ENCODE results near the gene ALPG.
"Not testable (repeated sequence)": the region's sequence is repeated elsewhere in the genome, so short reads cannot be mapped to it uniquely, and the experiment has no call there.

Gene ALPG

GRCh38 chr2:232368311-232368731, 38.3 kb upstream of the ALPG start:
- no peak overlapping the region for H3K4me3 ChIP-seq (ENCODE audit: low read depth in 1 of 2, low read length in 2 of 2)
- H3K4me1 ChIP-seq (ENCODE audit: insufficient read depth, low read length): no peaks in the 10 kb centered on the region
- H3K9me3 ChIP-seq (ENCODE audit: low read length): no peaks in the 10 kb centered on the region
- H3K36me3 ChIP-seq (ENCODE audit: insufficient read depth, low read length): no peaks in the 10 kb centered on the region
- H3K27me3 ChIP-seq (ENCODE audit: control insufficient read depth in 1 of 2, insufficient read depth in 2 of 2, low read length in 2 of 2): peaks cover 0 to 4% of the 10 kb centered on the region in 2 donors
- no peak overlapping the region for H3K27ac ChIP-seq (ENCODE audit: low read depth, low read length)
- H3K9ac ChIP-seq (ENCODE audit: low read length): no peak overlapping the region

GRCh38 chr2:232369126-232369951, 37.3 kb upstream of the ALPG start:
- no peak overlapping the region for H3K4me3 ChIP-seq (ENCODE audit: low read depth in 1 of 2, low read length in 2 of 2)
- H3K9ac ChIP-seq (ENCODE audit: low read length): no peak overlapping the region
- no peaks in the 10 kb centered on the region for H3K4me1 ChIP-seq (ENCODE audit: insufficient read depth, low read length)
- no peaks in the 10 kb centered on the region for H3K36me3 ChIP-seq (ENCODE audit: insufficient read depth, low read length)
- H3K27ac ChIP-seq (ENCODE audit: low read depth, low read length): no peak overlapping the region
- H3K9me3 ChIP-seq (ENCODE audit: low read length): no peaks in the 10 kb centered on the region
- peaks cover 0 to 4% of the 10 kb centered on the region in 2 donors for H3K27me3 ChIP-seq (ENCODE audit: control insufficient read depth in 1 of 2, insufficient read depth in 2 of 2, low read length in 2 of 2)

DNA sequence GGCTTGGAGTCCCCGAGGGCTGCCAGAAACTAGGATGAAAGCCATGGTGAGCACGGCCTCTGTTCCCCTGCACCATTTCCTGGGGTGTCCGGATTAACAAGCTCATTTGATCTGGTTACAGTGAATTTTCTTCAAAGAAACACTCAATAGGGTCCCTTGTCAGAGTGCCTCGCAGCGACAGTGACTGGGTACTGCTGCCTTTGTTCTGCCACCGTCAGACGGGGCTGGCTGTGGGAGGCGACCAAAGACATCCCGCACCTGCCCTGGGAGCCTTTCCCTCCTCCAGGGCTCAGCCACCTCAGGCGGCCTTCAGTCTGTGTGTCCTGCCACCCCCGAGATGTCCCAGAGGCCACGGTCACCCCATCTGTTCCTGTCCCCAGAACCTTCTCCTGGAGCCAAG, 36.6 kb upstream of the ALPG start:
- H3K4me1 ChIP-seq (ENCODE audit: insufficient read depth, low read length); H3K4me3 ChIP-seq (ENCODE audit: low read depth in 1 of 2, low read length in 2 of 2); H3K9ac ChIP-seq (ENCODE audit: low read length); H3K36me3 ChIP-seq (ENCODE audit: insufficient read depth, low read length); H3K9me3 ChIP-seq (ENCODE audit: low read length); H3K27ac ChIP-seq (ENCODE audit: low read depth, low read length); H3K27me3 ChIP-seq (ENCODE audit: control insufficient read depth in 1 of 2, insufficient read depth in 2 of 2, low read length in 2 of 2): not testable (repeated sequence)

DNA sequence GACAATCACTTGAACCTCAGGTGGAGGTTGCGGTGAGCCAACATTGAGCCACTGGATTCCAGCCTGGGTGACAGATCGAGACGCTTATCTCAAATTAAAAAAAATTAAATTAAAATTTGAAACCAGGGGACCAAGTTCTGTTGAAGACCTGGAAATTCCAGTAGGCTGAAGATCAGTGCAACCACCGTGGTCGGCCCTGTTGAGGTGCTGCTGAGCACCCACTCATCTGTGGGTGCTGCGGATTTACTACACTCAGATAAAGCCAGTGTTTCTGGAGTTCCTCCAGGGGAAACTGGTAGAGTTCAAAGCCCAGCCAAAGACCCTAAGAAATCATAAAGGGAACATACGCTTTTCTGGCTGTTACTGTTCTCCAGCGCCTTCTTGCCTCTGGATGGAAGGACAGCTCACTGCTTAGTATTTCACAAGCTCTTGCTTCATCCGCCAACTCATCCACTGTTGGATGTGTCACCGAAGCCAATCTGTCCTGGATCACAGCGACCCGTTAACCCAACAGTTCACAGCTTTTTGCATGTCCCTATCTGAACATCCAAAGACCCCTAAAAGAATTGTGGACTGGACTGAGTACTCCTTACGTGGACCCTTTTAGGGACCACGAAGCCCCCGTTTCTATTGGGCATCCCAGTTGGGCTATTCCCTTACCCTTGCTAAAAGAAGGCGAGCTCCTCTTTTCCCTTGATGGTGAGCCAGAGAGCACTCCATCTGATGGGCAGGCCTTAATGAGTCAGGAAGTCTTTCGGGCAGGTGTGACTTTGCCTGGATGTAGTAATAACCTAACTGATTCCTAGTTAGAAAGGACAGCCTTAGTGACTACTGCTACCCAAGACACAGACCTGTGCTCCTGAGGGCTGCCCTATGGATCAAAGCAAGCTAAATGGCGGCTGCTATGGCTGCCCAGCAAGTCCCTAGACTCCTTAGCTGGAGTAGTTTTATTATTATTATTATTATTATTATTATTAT, 34.1 kb upstream of the ALPG start:
- Histone ChIP-seq H3K27ac (ENCODE audit: low read depth, low read length) (no peak overlapping the region), H3K9ac (ENCODE audit: low read length) (no peak overlapping the region)

GRCh38 chr2:232374356-232374755, 32.3 kb upstream of the ALPG start:
- Histone ChIP-seq H3K4me1 (ENCODE audit: insufficient read depth, low read length) (no peaks in the 10 kb centered on the region), H3K27me3 (ENCODE audit: control insufficient read depth in 1 of 2, insufficient read depth in 2 of 2, low read length in 2 of 2) (no peaks in the 10 kb centered on the region), H3K9me3 (ENCODE audit: low read length) (no peaks in the 10 kb centered on the region), H3K4me3 (ENCODE audit: low read depth in 1 of 2, low read length in 2 of 2) (no peak overlapping the region), H3K27ac (ENCODE audit: low read depth, low read length) (no peak overlapping the region), H3K9ac (ENCODE audit: low read length) (no peak overlapping the region), H3K36me3 (ENCODE audit: insufficient read depth, low read length) (no peaks in the 10 kb centered on the region)

More for the DNA sequence above, 34.1 kb upstream of the ALPG start:
- no peaks in the 10 kb centered on the region for H3K9me3 ChIP-seq (ENCODE audit: low read length)
- H3K4me3 ChIP-seq (ENCODE audit: low read depth in 1 of 2, low read length in 2 of 2): no peak overlapping the region
- H3K27me3 ChIP-seq (ENCODE audit: control insufficient read depth in 1 of 2, insufficient read depth in 2 of 2, low read length in 2 of 2): peaks cover 0 to 3% of the 10 kb centered on the region in 2 donors
- H3K4me1 ChIP-seq (ENCODE audit: insufficient read depth, low read length): no peaks in the 10 kb centered on the region
- H3K36me3 ChIP-seq (ENCODE audit: insufficient read depth, low read length): no peaks in the 10 kb centered on the region

DNA sequence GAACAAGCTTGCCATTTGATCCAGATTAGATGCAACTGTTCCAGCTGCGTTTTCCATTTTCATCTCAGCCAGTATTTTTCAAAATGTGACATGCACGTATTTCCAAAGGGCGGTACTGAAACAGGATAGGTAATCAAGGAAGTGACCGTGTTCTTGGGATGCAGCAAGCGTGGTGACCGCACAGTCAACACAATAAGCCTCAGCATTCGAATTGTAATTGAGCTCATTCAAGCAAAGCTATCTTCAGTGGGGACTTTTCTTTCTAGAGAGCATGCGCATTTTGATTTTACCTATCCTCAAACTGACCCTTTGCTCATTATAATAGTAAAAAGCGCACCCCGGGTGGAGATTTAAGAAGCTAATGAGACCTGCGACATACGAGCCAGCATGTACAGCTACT, 31.5 kb upstream of the ALPG start:
- Histone ChIP-seq H3K9ac (ENCODE audit: low read length) (no peak overlapping the region), H3K4me3 (ENCODE audit: low read depth in 1 of 2, low read length in 2 of 2) (no peak overlapping the region), H3K36me3 (ENCODE audit: insufficient read depth, low read length) (no peaks in the 10 kb centered on the region), H3K27ac (ENCODE audit: low read depth, low read length) (no peak overlapping the region), H3K4me1 (ENCODE audit: insufficient read depth, low read length) (no peaks in the 10 kb centered on the region), H3K9me3 (ENCODE audit: low read length) (no peaks in the 10 kb centered on the region), H3K27me3 (ENCODE audit: control insufficient read depth in 1 of 2, insufficient read depth in 2 of 2, low read length in 2 of 2) (no peaks in the 10 kb centered on the region)

GRCh38 chr2:232376260-232376659, 30.4 kb upstream of the ALPG start:
- Histone ChIP-seq H3K9ac (ENCODE audit: low read length) (no peak overlapping the region), H3K4me3 (ENCODE audit: low read depth in 1 of 2, low read length in 2 of 2) (no peak overlapping the region), H3K27me3 (ENCODE audit: control insufficient read depth in 1 of 2, insufficient read depth in 2 of 2, low read length in 2 of 2) (no peaks in the 10 kb centered on the region), H3K4me1 (ENCODE audit: insufficient read depth, low read length) (no peaks in the 10 kb centered on the region), H3K36me3 (ENCODE audit: insufficient read depth, low read length) (no peaks in the 10 kb centered on the region), H3K27ac (ENCODE audit: low read depth, low read length) (no peak overlapping the region), H3K9me3 (ENCODE audit: low read length) (no peaks in the 10 kb centered on the region)

- no peaks in the 10 kb centered on the region for H3K4me1 ChIP-seq (ENCODE audit: insufficient read depth, low read length)
- no peak overlapping the region for H3K9ac ChIP-seq (ENCODE audit: low read length)
- H3K4me3 ChIP-seq (ENCODE audit: low read depth in 1 of 2, low read length in 2 of 2): no peak overlapping the region
- H3K27me3 ChIP-seq (ENCODE audit: control insufficient read depth in 1 of 2, insufficient read depth in 2 of 2, low read length in 2 of 2): peaks cover 0 to 3% of the 10 kb centered on the region in 2 donors
- no peak overlapping the region for H3K27ac ChIP-seq (ENCODE audit: low read depth, low read length)
- H3K36me3 ChIP-seq (ENCODE audit: insufficient read depth, low read length): no peaks in the 10 kb centered on the region
- no peaks in the 10 kb centered on the region for H3K9me3 ChIP-seq (ENCODE audit: low read length)
Measured at GRCh38 chr2:232376713-232377112, 29.9 kb upstream of the ALPG start.

DNA sequence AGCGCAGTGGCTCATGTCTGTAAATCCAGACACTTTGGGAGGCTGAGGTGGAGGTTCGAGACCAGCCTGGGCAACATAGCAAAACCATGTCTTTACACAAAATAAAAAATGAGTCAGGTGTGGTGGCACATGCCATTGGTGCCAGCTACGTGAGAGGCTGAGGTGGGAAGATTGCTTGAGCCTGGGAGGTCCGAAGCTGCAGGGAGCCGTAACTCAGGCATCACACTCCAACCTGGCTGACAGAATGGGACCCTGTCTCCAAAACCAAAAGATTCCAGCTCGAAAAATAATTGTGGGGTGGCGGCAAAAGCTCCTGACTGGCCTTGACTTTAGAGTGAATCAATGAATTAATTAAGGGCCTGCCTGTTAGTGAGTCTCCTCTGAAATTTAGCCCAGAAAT, 29.3 kb upstream of the ALPG start:
- no peak overlapping the region for H3K9ac ChIP-seq (ENCODE audit: low read length)
- H3K9me3 ChIP-seq (ENCODE audit: low read length): no peaks in the 10 kb centered on the region
- H3K27ac ChIP-seq (ENCODE audit: low read depth, low read length): no peak overlapping the region
- no peaks in the 10 kb centered on the region for H3K36me3 ChIP-seq (ENCODE audit: insufficient read depth, low read length)
- peaks cover 6 to 9% of the 10 kb centered on the region in 2 donors for H3K27me3 ChIP-seq (ENCODE audit: control insufficient read depth in 1 of 2, insufficient read depth in 2 of 2, low read length in 2 of 2)
- no peaks in the 10 kb centered on the region for H3K4me1 ChIP-seq (ENCODE audit: insufficient read depth, low read length)
- H3K4me3 ChIP-seq (ENCODE audit: low read depth in 1 of 2, low read length in 2 of 2): no peak overlapping the region

GRCh38 chr2:232377841-232378734, 28.6 kb upstream of the ALPG start:
- Histone ChIP-seq H3K27me3 (ENCODE audit: control insufficient read depth in 1 of 2, insufficient read depth in 2 of 2, low read length in 2 of 2) (peaks cover 8 to 9% of the 10 kb centered on the region in 2 donors), H3K27ac (ENCODE audit: low read depth, low read length) (no peak overlapping the region), H3K4me1 (ENCODE audit: insufficient read depth, low read length) (no peaks in the 10 kb centered on the region), H3K36me3 (ENCODE audit: insufficient read depth, low read length) (no peaks in the 10 kb centered on the region), H3K9ac (ENCODE audit: low read length) (no peak overlapping the region), H3K4me3 (ENCODE audit: low read depth in 1 of 2, low read length in 2 of 2) (no peak overlapping the region), H3K9me3 (ENCODE audit: low read length) (no peaks in the 10 kb centered on the region)

- H3K27me3 ChIP-seq (ENCODE audit: control insufficient read depth in 1 of 2, insufficient read depth in 2 of 2, low read length in 2 of 2); H3K36me3 ChIP-seq (ENCODE audit: insufficient read depth, low read length); H3K27ac ChIP-seq (ENCODE audit: low read depth, low read length); H3K9me3 ChIP-seq (ENCODE audit: low read length); H3K9ac ChIP-seq (ENCODE audit: low read length); H3K4me1 ChIP-seq (ENCODE audit: insufficient read depth, low read length); H3K4me3 ChIP-seq (ENCODE audit: low read depth in 1 of 2, low read length in 2 of 2): not testable (repeated sequence)
Measured at GRCh38 chr2:232378735-232379151, 27.9 kb upstream of the ALPG start, which contains the start of gene ALPP. Gene ALPP (plus strand): TSS chr2:232378751. CDS start chr2:232378803, 52 bp downstream.

All from muscle layer of colon (tissue), 2 donors.